ENCODE measurements around the gene CFAP43.
A peak's percentile ranks its signal among the peaks of the same experiment; 100 is the strongest.

Gene CFAP43

GRCh38 chr10:104128214-104128613, 104.0 kb downstream of the CFAP43 start:
- H3K4me1 ChIP-seq (ENCODE audit: insufficient read depth, low read length), result peaks cover 2% of the 10 kb centered on the region
- H3K4me3 ChIP-seq (ENCODE audit: low read length), result no peak overlapping the region
- H3K36me3 ChIP-seq (ENCODE audit: insufficient read depth, low read length), result peaks cover 5% of the 10 kb centered on the region

GRCh38 chr10:104127411-104127810, 104.8 kb downstream of the CFAP43 start:
- H3K4me1 ChIP-seq (ENCODE audit: insufficient read depth, low read length), result peaks cover 8% of the 10 kb centered on the region
- H3K27me3 ChIP-seq (ENCODE audit: insufficient read depth, low read length), result no peaks in the 10 kb centered on the region
- no peaks in the 10 kb centered on the region for H3K9me3 ChIP-seq (ENCODE audit: low read length)
- H3K36me3 ChIP-seq (ENCODE audit: insufficient read depth, low read length), result peaks cover 5% of the 10 kb centered on the region
- no peak overlapping the region for H3K4me3 ChIP-seq (ENCODE audit: low read length)
- no peak overlapping the region for H2AFZ ChIP-seq (ENCODE audit: low read depth, low read length)

More at GRCh38 chr10:104128214-104128613, 104.0 kb downstream of the CFAP43 start:
- H2AFZ ChIP-seq (ENCODE audit: low read depth, low read length), result no peak overlapping the region
- no peaks in the 10 kb centered on the region for H3K9me3 ChIP-seq (ENCODE audit: low read length)
- H3K27me3 ChIP-seq (ENCODE audit: insufficient read depth, low read length), result no peaks in the 10 kb centered on the region

- H2AFZ ChIP-seq (ENCODE audit: low read depth, low read length), result no peak overlapping the region
- H3K27me3 ChIP-seq (ENCODE audit: insufficient read depth, low read length), result no peaks in the 10 kb centered on the region
- H3K9me3 ChIP-seq (ENCODE audit: low read length), result no peaks in the 10 kb centered on the region
- H3K36me3 ChIP-seq (ENCODE audit: insufficient read depth, low read length), result peaks cover 5% of the 10 kb centered on the region
- H3K4me1 ChIP-seq (ENCODE audit: insufficient read depth, low read length), result peaks cover 23% of the 10 kb centered on the region
- peak overlapping the region; percentile 100 for H3K4me3 ChIP-seq (ENCODE audit: low read length)
Measured at GRCh38 chr10:104123397-104123796, 108.8 kb downstream of the CFAP43 start.

GRCh38 chr10:104122225-104123107, 109.7 kb downstream of the CFAP43 start:
- Histone ChIP-seq H3K27me3 (ENCODE audit: insufficient read depth, low read length) (no peaks in the 10 kb centered on the region), H3K9me3 (ENCODE audit: low read length) (no peaks in the 10 kb centered on the region), H3K4me1 (ENCODE audit: insufficient read depth, low read length) (peaks cover 23% of the 10 kb centered on the region), H3K36me3 (ENCODE audit: insufficient read depth, low read length) (peaks cover 5% of the 10 kb centered on the region), H2AFZ (ENCODE audit: low read depth, low read length) (peak overlapping the region; percentile 98), H3K4me3 (ENCODE audit: low read length) (peak overlapping the region; percentile 100)

- peak within 1 kb of the TSS; percentile 99 for H2AFZ ChIP-seq (ENCODE audit: low read depth, low read length)
- peaks cover 23% of the 10 kb centered on the region for H3K4me1 ChIP-seq (ENCODE audit: insufficient read depth, low read length)
- peak within 1 kb of the TSS; percentile 100 for H3K4me3 ChIP-seq (ENCODE audit: low read length)
- no peaks in the 10 kb centered on the region for H3K9me3 ChIP-seq (ENCODE audit: low read length)
- H3K36me3 ChIP-seq (ENCODE audit: insufficient read depth, low read length), result peaks cover 5% of the 10 kb centered on the region
- H3K27me3 ChIP-seq (ENCODE audit: insufficient read depth, low read length), result no peaks in the 10 kb centered on the region
Measured at GRCh38 chr10:104121485-104122224, 110.5 kb downstream of the CFAP43 start, which contains the start of gene SFR1. Gene SFR1, plus strand, starts transcription at chr10:104122171. Its CDS starts 13 bp downstream, at chr10:104122184.

- peaks cover 5% of the 10 kb centered on the region for H3K36me3 ChIP-seq (ENCODE audit: insufficient read depth, low read length)
- peak overlapping the region; percentile 99 for H2AFZ ChIP-seq (ENCODE audit: low read depth, low read length)
- peak overlapping the region; percentile 79 for H3K4me3 ChIP-seq (ENCODE audit: low read length)
- peaks cover 23% of the 10 kb centered on the region for H3K4me1 ChIP-seq (ENCODE audit: insufficient read depth, low read length)
- H3K27me3 ChIP-seq (ENCODE audit: insufficient read depth, low read length), result no peaks in the 10 kb centered on the region
- no peaks in the 10 kb centered on the region for H3K9me3 ChIP-seq (ENCODE audit: low read length)
Measured at GRCh38 chr10:104120903-104121484, 111.2 kb downstream of the CFAP43 start.

GRCh38 chr10:104120512-104120902, 111.7 kb downstream of the CFAP43 start:
- Histone ChIP-seq H3K27me3 (ENCODE audit: insufficient read depth, low read length) (no peaks in the 10 kb centered on the region), H3K4me1 (ENCODE audit: insufficient read depth, low read length) (peaks cover 23% of the 10 kb centered on the region), H3K36me3 (ENCODE audit: insufficient read depth, low read length) (peaks cover 4% of the 10 kb centered on the region), H3K9me3 (ENCODE audit: low read length) (no peaks in the 10 kb centered on the region), H3K4me3 (ENCODE audit: low read length) (peak overlapping the region; percentile 79), H2AFZ (ENCODE audit: low read depth, low read length) (peak overlapping the region; percentile 99)

- no peaks in the 10 kb centered on the region for H3K9me3 ChIP-seq (ENCODE audit: low read length)
- H3K4me1 ChIP-seq (ENCODE audit: insufficient read depth, low read length), result peaks cover 23% of the 10 kb centered on the region
- H3K4me3 ChIP-seq (ENCODE audit: low read length), result no peak overlapping the region
- H3K27me3 ChIP-seq (ENCODE audit: insufficient read depth, low read length), result no peaks in the 10 kb centered on the region
- H3K36me3 ChIP-seq (ENCODE audit: insufficient read depth, low read length), result no peaks in the 10 kb centered on the region
- H2AFZ ChIP-seq (ENCODE audit: low read depth, low read length), result peak overlapping the region; percentile 99
Measured at GRCh38 chr10:104119996-104120395, 112.2 kb downstream of the CFAP43 start.

- H2AFZ ChIP-seq (ENCODE audit: low read depth, low read length), result no peak overlapping the region
Measured at GRCh38 chr10:104117839-104118323, 114.3 kb downstream of the CFAP43 start.

GRCh38 chr10:104113376-104113956, 118.7 kb downstream of the CFAP43 start:
- no peaks in the 10 kb centered on the region for H3K27me3 ChIP-seq (ENCODE audit: insufficient read depth, low read length)
- H3K36me3 ChIP-seq (ENCODE audit: insufficient read depth, low read length), result no peaks in the 10 kb centered on the region
- H2AFZ ChIP-seq (ENCODE audit: low read depth, low read length), result no peak overlapping the region
- peaks cover 1% of the 10 kb centered on the region for H3K9me3 ChIP-seq (ENCODE audit: low read length)
- no peaks in the 10 kb centered on the region for H3K4me1 ChIP-seq (ENCODE audit: insufficient read depth, low read length)
- H3K4me3 ChIP-seq (ENCODE audit: low read length), result no peak overlapping the region

More at GRCh38 chr10:104117839-104118323, 114.3 kb downstream of the CFAP43 start:
- H3K27me3 ChIP-seq (ENCODE audit: insufficient read depth, low read length), result no peaks in the 10 kb centered on the region
- no peaks in the 10 kb centered on the region for H3K36me3 ChIP-seq (ENCODE audit: insufficient read depth, low read length)
- no peak overlapping the region for H3K4me3 ChIP-seq (ENCODE audit: low read length)
- H3K9me3 ChIP-seq (ENCODE audit: low read length), result no peaks in the 10 kb centered on the region
- H3K4me1 ChIP-seq (ENCODE audit: insufficient read depth, low read length), result peaks cover 18% of the 10 kb centered on the region

- H3K4me3 ChIP-seq (ENCODE audit: low read length), result no peak overlapping the region
- no peaks in the 10 kb centered on the region for H3K36me3 ChIP-seq (ENCODE audit: insufficient read depth, low read length)
- H3K4me1 ChIP-seq (ENCODE audit: insufficient read depth, low read length), result no peaks in the 10 kb centered on the region
- no peaks in the 10 kb centered on the region for H3K27me3 ChIP-seq (ENCODE audit: insufficient read depth, low read length)
- no peak overlapping the region for H2AFZ ChIP-seq (ENCODE audit: low read depth, low read length)
- H3K9me3 ChIP-seq (ENCODE audit: low read length), result peaks cover 1% of the 10 kb centered on the region
Measured at GRCh38 chr10:104109908-104110662, 122.1 kb downstream of the CFAP43 start.

GRCh38 chr10:104104926-104105325, 127.2 kb downstream of the CFAP43 start:
- Histone ChIP-seq H3K27me3 (ENCODE audit: insufficient read depth, low read length) (peaks cover 3% of the 10 kb centered on the region), H3K4me1 (ENCODE audit: insufficient read depth, low read length) (no peaks in the 10 kb centered on the region), H2AFZ (ENCODE audit: low read depth, low read length) (no peak overlapping the region), H3K9me3 (ENCODE audit: low read length) (peaks cover 1% of the 10 kb centered on the region), H3K4me3 (ENCODE audit: low read length) (no peak overlapping the region), H3K36me3 (ENCODE audit: insufficient read depth, low read length) (no peaks in the 10 kb centered on the region)
